ENCODE results near the gene PRPF18.

PRPF18 gene

GRCh38 chr10:13594641-13595040, 7.9 kb downstream of the PRPF18 start:
- no peak overlapping the region for H3K4me3 ChIP-seq (ENCODE audit: low read length)
- no peak for DNase-seq (ENCODE audit: low read depth, low spot score)

GRCh38 chr10:13597909-13598308, 11.1 kb downstream of the PRPF18 start:
- H3K4me3 ChIP-seq (ENCODE audit: low read length): no peak overlapping the region
- no peak for DNase-seq (ENCODE audit: low read depth, low spot score)

- DNase-seq (ENCODE audit: low read depth, low spot score): no peak
- no peak overlapping the region for H3K4me3 ChIP-seq (ENCODE audit: low read length)
Observed at GRCh38 chr10:13604357-13605040, 17.7 kb downstream of the PRPF18 start.

GRCh38 chr10:13608246-13608853, 21.6 kb downstream of the PRPF18 start:
- no peak overlapping the region for H3K4me3 ChIP-seq (ENCODE audit: low read length)
- DNase-seq (ENCODE audit: low read depth, low spot score): no peak

GRCh38 chr10:13612654-13613373, 26.0 kb downstream of the PRPF18 start:
- DNase-seq (ENCODE audit: low read depth, low spot score): no peak
- no peak overlapping the region for H3K4me3 ChIP-seq (ENCODE audit: low read length)

GRCh38 chr10:13613519-13613918, 26.8 kb downstream of the PRPF18 start:
- no peak overlapping the region for H3K4me3 ChIP-seq (ENCODE audit: low read length)
- peak; percentile 54 for DNase-seq (ENCODE audit: low read depth, low spot score)

- H3K4me3 ChIP-seq (ENCODE audit: low read length): no peak overlapping the region
- DNase-seq (ENCODE audit: low read depth, low spot score): no peak
Observed at GRCh38 chr10:13614530-13615332, 28.0 kb downstream of the PRPF18 start.

- H3K4me3 ChIP-seq (ENCODE audit: low read length): no peak overlapping the region
- peak; percentile 48 for DNase-seq (ENCODE audit: low read depth, low spot score)
Observed at GRCh38 chr10:13615650-13616300, 29.0 kb downstream of the PRPF18 start.

GRCh38 chr10:13617116-13617515, 30.4 kb downstream of the PRPF18 start:
- H3K4me3 ChIP-seq (ENCODE audit: low read length): no peak overlapping the region
- DNase-seq (ENCODE audit: low read depth, low spot score): no peak

GRCh38 chr10:13621931-13622330, 35.2 kb downstream of the PRPF18 start:
- no peak overlapping the region for H3K4me3 ChIP-seq (ENCODE audit: low read length)

GRCh38 chr10:13624630-13625029, 37.9 kb downstream of the PRPF18 start:
- DNase-seq (ENCODE audit: low read depth, low spot score): no peak
- H3K4me3 ChIP-seq (ENCODE audit: low read length): no peak overlapping the region

More at GRCh38 chr10:13621931-13622330, 35.2 kb downstream of the PRPF18 start:
- no peak for DNase-seq (ENCODE audit: low read depth, low spot score)

GRCh38 chr10:13627459-13628310, 40.9 kb downstream of the PRPF18 start:
- no peak for DNase-seq (ENCODE audit: low read depth, low spot score)

GRCh38 chr10:13628661-13629060, 41.9 kb downstream of the PRPF18 start:
- no peak for DNase-seq (ENCODE audit: low read depth, low spot score)
- H3K4me3 ChIP-seq (ENCODE audit: low read length): no peak overlapping the region

More at GRCh38 chr10:13627459-13628310, 40.9 kb downstream of the PRPF18 start:
- no peak overlapping the region for H3K4me3 ChIP-seq (ENCODE audit: low read length)

- no peak overlapping the region for H3K4me3 ChIP-seq (ENCODE audit: low read length)
- no peak for DNase-seq (ENCODE audit: low read depth, low spot score)
Observed at GRCh38 chr10:13629116-13629515, 42.4 kb downstream of the PRPF18 start.

GRCh38 chr10:13630231-13630630, 43.5 kb downstream of the PRPF18 start:
- H3K4me3 ChIP-seq (ENCODE audit: low read length): no peak overlapping the region
- DNase-seq (ENCODE audit: low read depth, low spot score): no peak

GRCh38 chr10:13631594-13631993, 44.8 kb downstream of the PRPF18 start:
- no peak for DNase-seq (ENCODE audit: low read depth, low spot score)
- H3K4me3 ChIP-seq (ENCODE audit: low read length): no peak overlapping the region

- H3K4me3 ChIP-seq (ENCODE audit: low read length): no peak overlapping the region
- DNase-seq (ENCODE audit: low read depth, low spot score): no peak
Observed at GRCh38 chr10:13632440-13632839, 45.7 kb downstream of the PRPF18 start.

GRCh38 chr10:13632884-13633440, 46.2 kb downstream of the PRPF18 start:
- DNase-seq (ENCODE audit: low read depth, low spot score): no peak
- no peak overlapping the region for H3K4me3 ChIP-seq (ENCODE audit: low read length)

All from Jurkat, Clone E6-1 (cell line).